Activated naive CD4-positive, alpha-beta T cell treated with anti-CD3 and anti-CD28 coated beads, Interleukin-2, amount 10 ng/mL, durations not matched to agents 7 days and 5 days (primary cell): ENCODE measurements around the gene DNAH17.

Source experiments
- CTCF ChIA-PET: fragments of 350-600 bp; sonication (Branson Sonifier 250); formaldehyde crosslinking; loops from one replicate; lab custom pipeline; 2021; ENCODE audit warnings: antibody characterized with exemption; lab: Charles Lee
- DNase-seq: peaks from one replicate; pipeline ENCODE4 v3.0.0-alpha.2; 2020
- H3K27ac Mint-ChIP-seq: one replicate; pipeline ENCODE4 v1.8.0; 2021; ENCODE audit warnings: mild to moderate bottlenecking, moderate library complexity, mixed read lengths
- H3K27me3 Mint-ChIP-seq: one replicate; pipeline ENCODE4 v1.8.0; 2021; ENCODE audit warnings: mild to moderate bottlenecking, mixed read lengths
- H3K36me3 Mint-ChIP-seq: one replicate; pipeline ENCODE4 v1.8.0; 2021; ENCODE audit warnings: mixed read lengths
- H3K4me1 Mint-ChIP-seq: one replicate; pipeline ENCODE4 v1.8.0; 2021; ENCODE audit warnings: mixed read lengths
- H3K4me3 Mint-ChIP-seq: one replicate; pipeline ENCODE4 v1.8.0; 2021; ENCODE audit warnings: mild to moderate bottlenecking, moderate library complexity, mixed read lengths
- H3K9me3 Mint-ChIP-seq: one replicate; pipeline ENCODE4 v1.8.0; 2021; ENCODE audit warnings: mixed read lengths

The DNAH17 gene

GRCh38 chr17:78401246-78401645 is 175.9 kb downstream of the DNAH17 start:
- Mint-ChIP-seq H3K27ac (peak overlapping the region; percentile 77), H3K27me3 (no peaks in the 10 kb centered on the region), H3K9me3 (no peaks in the 10 kb centered on the region), H3K4me1 (peaks cover 4% of the 10 kb centered on the region), H3K4me3 (no peak overlapping the region), H3K36me3 (peaks cover 74% of the 10 kb centered on the region)
- DNase-seq, result no peak
- CTCF ChIA-PET, result interaction anchor here (1.1 to 2.3 kb wide), 3 partner anchors 11 to 40 kb away, joined by 3 to 7 read pairs (median 3); no protein-coding TSS in a partner anchor

GRCh38 chr17:78400581-78401240 is 176.5 kb downstream of the DNAH17 start:
- Mint-ChIP-seq H3K4me1 (peaks cover 1% of the 10 kb centered on the region), H3K9me3 (no peaks in the 10 kb centered on the region), H3K27me3 (no peaks in the 10 kb centered on the region), H3K36me3 (peaks cover 76% of the 10 kb centered on the region), H3K27ac (no peak overlapping the region), H3K4me3 (no peak overlapping the region)
- no peak for DNase-seq
- CTCF ChIA-PET, result interaction anchor here (0.6 to 1.5 kb wide), 3 partner anchors 21 to 40 kb away, joined by 3 read pairs; no protein-coding TSS in a partner anchor

GRCh38 chr17:78399693-78400144 is 177.5 kb downstream of the DNAH17 start:
- no peaks in the 10 kb centered on the region for H3K4me1 Mint-ChIP-seq
- CTCF ChIA-PET, result no interaction called here
- no peak overlapping the region for H3K27ac Mint-ChIP-seq
- H3K9me3 Mint-ChIP-seq, result no peaks in the 10 kb centered on the region
- peaks cover 77% of the 10 kb centered on the region for H3K36me3 Mint-ChIP-seq
- H3K27me3 Mint-ChIP-seq, result no peaks in the 10 kb centered on the region
- DNase-seq, result no peak
- H3K4me3 Mint-ChIP-seq, result no peak overlapping the region

GRCh38 chr17:78399028-78399692 is 178.0 kb downstream of the DNAH17 start:
- H3K4me3 Mint-ChIP-seq, result no peak overlapping the region
- H3K36me3 Mint-ChIP-seq, result peaks cover 75% of the 10 kb centered on the region
- H3K27ac Mint-ChIP-seq, result no peak overlapping the region

GRCh38 chr17:78398390-78398789 is 178.8 kb downstream of the DNAH17 start:
- Mint-ChIP-seq H3K4me3 (no peak overlapping the region), H3K27ac (peak overlapping the region; percentile 26), H3K4me1 (no peaks in the 10 kb centered on the region), H3K27me3 (no peaks in the 10 kb centered on the region), H3K36me3 (peaks cover 73% of the 10 kb centered on the region), H3K9me3 (no peaks in the 10 kb centered on the region)
- CTCF ChIA-PET, result no interaction called here
- DNase-seq, result no peak

More at GRCh38 chr17:78399028-78399692, 178.0 kb downstream of the DNAH17 start:
- CTCF ChIA-PET, result no interaction called here
- Mint-ChIP-seq H3K27me3 (no peaks in the 10 kb centered on the region), H3K4me1 (no peaks in the 10 kb centered on the region), H3K9me3 (no peaks in the 10 kb centered on the region)
- no peak for DNase-seq

GRCh38 chr17:78397681-78398101 is 179.5 kb downstream of the DNAH17 start:
- DNase-seq, result no peak
- H3K4me1 Mint-ChIP-seq, result no peaks in the 10 kb centered on the region
- CTCF ChIA-PET, result interaction anchor here (1.5 kb wide), 1 partner anchor 24 kb away, joined by 6 read pairs; no protein-coding TSS in a partner anchor
- H3K4me3 Mint-ChIP-seq, result no peak overlapping the region
- H3K27me3 Mint-ChIP-seq, result no peaks in the 10 kb centered on the region
- no peaks in the 10 kb centered on the region for H3K9me3 Mint-ChIP-seq
- peaks cover 70% of the 10 kb centered on the region for H3K36me3 Mint-ChIP-seq
- no peak overlapping the region for H3K27ac Mint-ChIP-seq

- no peak overlapping the region for H3K4me3 Mint-ChIP-seq
Observed at GRCh38 chr17:78396441-78397337, 180.5 kb downstream of the DNAH17 start.

GRCh38 chr17:78395155-78395554 is 182.0 kb downstream of the DNAH17 start:
- H3K9me3 Mint-ChIP-seq, result no peaks in the 10 kb centered on the region
- H3K4me3 Mint-ChIP-seq, result no peak overlapping the region
- CTCF ChIA-PET, result interaction anchor here (0.6 kb wide), 1 partner anchor 12 kb away, joined by 3 read pairs; no protein-coding TSS in a partner anchor
- H3K27ac Mint-ChIP-seq, result no peak overlapping the region
- H3K27me3 Mint-ChIP-seq, result no peaks in the 10 kb centered on the region
- H3K4me1 Mint-ChIP-seq, result peaks cover 14% of the 10 kb centered on the region
- no peak for DNase-seq
- H3K36me3 Mint-ChIP-seq, result peaks cover 63% of the 10 kb centered on the region

More at GRCh38 chr17:78396441-78397337, 180.5 kb downstream of the DNAH17 start:
- CTCF ChIA-PET, result interaction anchor here (1.5 kb wide), 1 partner anchor 25 kb away, joined by 6 read pairs; no protein-coding TSS in a partner anchor
- Mint-ChIP-seq H3K9me3 (no peaks in the 10 kb centered on the region), H3K27ac (no peak overlapping the region), H3K36me3 (peaks cover 69% of the 10 kb centered on the region), H3K27me3 (no peaks in the 10 kb centered on the region), H3K4me1 (peaks cover 3% of the 10 kb centered on the region)
- no peak for DNase-seq

- Mint-ChIP-seq H3K9me3 (no peaks in the 10 kb centered on the region), H3K36me3 (peaks cover 56% of the 10 kb centered on the region), H3K27me3 (no peaks in the 10 kb centered on the region), H3K4me3 (no peak overlapping the region), H3K27ac (no peak overlapping the region), H3K4me1 (peaks cover 23% of the 10 kb centered on the region)
- CTCF ChIA-PET, result no interaction called here
- no peak for DNase-seq
Observed at GRCh38 chr17:78394209-78394608, 183.0 kb downstream of the DNAH17 start.

- no peak for DNase-seq
- no peak overlapping the region for H3K27ac Mint-ChIP-seq
- H3K27me3 Mint-ChIP-seq, result no peaks in the 10 kb centered on the region
- peaks cover 29% of the 10 kb centered on the region for H3K4me1 Mint-ChIP-seq
- peaks cover 53% of the 10 kb centered on the region for H3K36me3 Mint-ChIP-seq
- H3K9me3 Mint-ChIP-seq, result no peaks in the 10 kb centered on the region
- CTCF ChIA-PET, result no interaction called here
- H3K4me3 Mint-ChIP-seq, result no peak overlapping the region
Observed at GRCh38 chr17:78393575-78393974, 183.6 kb downstream of the DNAH17 start.

GRCh38 chr17:78392295-78392694 is 184.9 kb downstream of the DNAH17 start:
- no peak overlapping the region for H3K4me3 Mint-ChIP-seq
- no peaks in the 10 kb centered on the region for H3K9me3 Mint-ChIP-seq
- no peak for DNase-seq
- H3K27ac Mint-ChIP-seq, result no peak overlapping the region
- no peaks in the 10 kb centered on the region for H3K27me3 Mint-ChIP-seq
- peaks cover 40% of the 10 kb centered on the region for H3K4me1 Mint-ChIP-seq
- CTCF ChIA-PET, result interaction anchor here (0.6 to 1.3 kb wide), 3 partner anchors 29 to 316 kb away, joined by 3 to 5 read pairs (median 3); no protein-coding TSS in a partner anchor
- H3K36me3 Mint-ChIP-seq, result peaks cover 47% of the 10 kb centered on the region

GRCh38 chr17:78391843-78392242 is 185.4 kb downstream of the DNAH17 start:
- no peak overlapping the region for H3K4me3 Mint-ChIP-seq
- H3K27ac Mint-ChIP-seq, result no peak overlapping the region
- H3K27me3 Mint-ChIP-seq, result no peaks in the 10 kb centered on the region
- CTCF ChIA-PET, result interaction anchor here (0.9 to 1.3 kb wide), 2 partner anchors 30 to 31 kb away, joined by 3 to 5 read pairs; no protein-coding TSS in a partner anchor
- peaks cover 44% of the 10 kb centered on the region for H3K36me3 Mint-ChIP-seq
- DNase-seq, result no peak
- no peaks in the 10 kb centered on the region for H3K9me3 Mint-ChIP-seq
- peaks cover 42% of the 10 kb centered on the region for H3K4me1 Mint-ChIP-seq

GRCh38 chr17:78391051-78391431 is 186.2 kb downstream of the DNAH17 start:
- Mint-ChIP-seq H3K27me3 (no peaks in the 10 kb centered on the region), H3K4me1 (peaks cover 50% of the 10 kb centered on the region), H3K27ac (peak overlapping the region; percentile 64), H3K9me3 (no peaks in the 10 kb centered on the region), H3K36me3 (peaks cover 43% of the 10 kb centered on the region), H3K4me3 (no peak overlapping the region)
- CTCF ChIA-PET, result interaction anchor here (1.1 kb wide), 1 partner anchor 30 kb away, joined by 4 read pairs; no protein-coding TSS in a partner anchor
- DNase-seq, result no peak
